Measurements from ENCODE around the gene FAM25G.
"Not testable (repeated sequence)": the region's sequence is repeated elsewhere in the genome, so short reads cannot be mapped to it uniquely, and the experiment has no call there.

FAM25G gene
- total RNA-seq = 0 reads per million in 2 donors

GRCh38 chr10:47491600-47491999 lies at the start of gene FAM25G:
FAM25G (minus strand) TSS chr10:47491700; CDS start chr10:47491674, 26 bp downstream.
- not testable (repeated sequence) for DNase-seq

GRCh38 chr10:47536430-47536829 lies 44.9 kb upstream of the FAM25G start:
- DNase-seq = not testable (repeated sequence)

- DNase-seq = not testable (repeated sequence)
Observed at GRCh38 chr10:47523475-47523874, 32.0 kb upstream of the FAM25G start, which contains the start of gene AGAP9. AGAP9 (minus strand) TSS chr10:47523638; CDS start chr10:47523526, 112 bp downstream.

- DNase-seq = not testable (repeated sequence)
Observed at GRCh38 chr10:47502313-47502712, 10.8 kb upstream of the FAM25G start.

- DNase-seq = not testable (repeated sequence)
Observed at GRCh38 chr10:47494226-47494625, 2.7 kb upstream of the FAM25G start.

GRCh38 chr10:47489630-47490029 lies 1.9 kb downstream of the FAM25G start:
- DNase-seq = not testable (repeated sequence)

GRCh38 chr10:47485943-47486342 lies 5.6 kb downstream of the FAM25G start:
- not testable (repeated sequence) for DNase-seq

- not testable (repeated sequence) for DNase-seq
Observed at GRCh38 chr10:47484786-47485185, 6.7 kb downstream of the FAM25G start.

- DNase-seq = not testable (repeated sequence)
Observed at GRCh38 chr10:47483923-47484322, 7.6 kb downstream of the FAM25G start, which contains the start of gene ANXA8. ANXA8 (minus strand) TSS chr10:47484115; CDS start chr10:47483933, 182 bp downstream.

- not testable (repeated sequence) for DNase-seq
Observed at GRCh38 chr10:47482367-47482766, 9.1 kb downstream of the FAM25G start.

- not testable (repeated sequence) for DNase-seq
Observed at GRCh38 chr10:47481768-47482181, 9.7 kb downstream of the FAM25G start.

- DNase-seq = not testable (repeated sequence)
Observed at GRCh38 chr10:47481182-47481766, 10.2 kb downstream of the FAM25G start.

- DNase-seq = not testable (repeated sequence)
Observed at GRCh38 chr10:47480133-47480532, 11.4 kb downstream of the FAM25G start.

GRCh38 chr10:47478114-47478513 lies 13.4 kb downstream of the FAM25G start:
- not testable (repeated sequence) for DNase-seq

- DNase-seq = not testable (repeated sequence)
Observed at GRCh38 chr10:47477078-47477477, 14.4 kb downstream of the FAM25G start.

- not testable (repeated sequence) for DNase-seq
Observed at GRCh38 chr10:47475101-47475500, 16.4 kb downstream of the FAM25G start.

- not testable (repeated sequence) for DNase-seq
Observed at GRCh38 chr10:47473516-47473915, 18.0 kb downstream of the FAM25G start.

GRCh38 chr10:47472647-47473046 lies 18.9 kb downstream of the FAM25G start:
- not testable (repeated sequence) for DNase-seq

- DNase-seq = not testable (repeated sequence)
Observed at GRCh38 chr10:47472072-47472471, 19.4 kb downstream of the FAM25G start.

GRCh38 chr10:47468731-47469528 lies 22.6 kb downstream of the FAM25G start:
- DNase-seq = not testable (repeated sequence)

GRCh38 chr10:47467957-47468356 lies 23.5 kb downstream of the FAM25G start:
- not testable (repeated sequence) for DNase-seq

- DNase-seq = not testable (repeated sequence)
Observed at GRCh38 chr10:47467458-47467857, 24.0 kb downstream of the FAM25G start.

GRCh38 chr10:47465216-47465917 lies 26.1 kb downstream of the FAM25G start:
- not testable (repeated sequence) for DNase-seq

Data from activated gamma-delta T cell (primary cell).